ENCODE measurements around the gene CCDC152. TPM values are rescaled to one million over a fixed set of nuclear protein-coding genes. Genes with fewer than 3 reads are reported as not detected.

Gene CCDC152
- total and polyA plus RNA-seq, 10 of the 15 experiments (the other 5 are each of a cell fraction or from before 2014, with no cell fraction given) = 0.12 to 25.8 (median 13.5) TPM

DNA sequence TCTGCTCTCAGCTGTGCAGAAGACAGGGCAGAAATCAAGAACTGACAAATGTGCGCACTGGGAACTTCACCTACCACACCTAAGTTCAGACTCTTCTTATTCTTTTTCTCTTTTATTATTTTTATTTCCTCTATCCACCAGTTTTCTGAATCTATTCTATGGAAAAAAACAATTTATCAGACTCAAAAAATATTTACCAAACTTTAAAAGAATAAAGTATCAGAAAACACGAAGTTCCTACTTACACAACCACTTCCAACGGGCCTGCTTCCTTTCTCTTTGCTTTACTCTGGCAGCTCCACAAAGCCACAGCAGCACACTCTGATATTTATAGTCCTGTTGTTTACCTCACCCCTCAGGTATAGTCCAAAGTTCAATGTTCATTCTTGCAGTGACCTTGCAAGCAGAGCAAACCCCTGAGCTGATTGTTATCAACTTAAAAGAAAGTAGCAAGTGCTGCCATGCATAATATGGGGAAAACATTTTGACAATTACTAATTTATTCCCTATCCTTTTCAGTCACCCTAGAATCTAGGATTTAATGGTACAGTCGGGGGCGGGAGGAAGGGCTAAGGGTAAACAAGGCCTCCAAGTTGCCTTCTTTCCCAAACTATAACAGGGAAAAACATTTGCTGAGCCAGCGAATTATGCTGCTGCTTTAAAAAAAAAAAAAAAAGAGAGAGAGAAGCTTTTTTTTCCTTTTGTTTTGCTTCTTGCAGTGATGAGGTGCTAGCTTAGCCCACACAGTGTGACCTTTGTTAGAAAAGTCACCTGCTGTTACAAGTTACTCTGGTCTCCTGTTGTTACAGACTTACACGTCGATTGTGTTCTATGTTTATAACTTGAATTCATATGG lies 55.2 kb downstream of the CCDC152 start, which contains the start of gene SELENOP (continued):
- TF ChIP-seq, protein P1, sequence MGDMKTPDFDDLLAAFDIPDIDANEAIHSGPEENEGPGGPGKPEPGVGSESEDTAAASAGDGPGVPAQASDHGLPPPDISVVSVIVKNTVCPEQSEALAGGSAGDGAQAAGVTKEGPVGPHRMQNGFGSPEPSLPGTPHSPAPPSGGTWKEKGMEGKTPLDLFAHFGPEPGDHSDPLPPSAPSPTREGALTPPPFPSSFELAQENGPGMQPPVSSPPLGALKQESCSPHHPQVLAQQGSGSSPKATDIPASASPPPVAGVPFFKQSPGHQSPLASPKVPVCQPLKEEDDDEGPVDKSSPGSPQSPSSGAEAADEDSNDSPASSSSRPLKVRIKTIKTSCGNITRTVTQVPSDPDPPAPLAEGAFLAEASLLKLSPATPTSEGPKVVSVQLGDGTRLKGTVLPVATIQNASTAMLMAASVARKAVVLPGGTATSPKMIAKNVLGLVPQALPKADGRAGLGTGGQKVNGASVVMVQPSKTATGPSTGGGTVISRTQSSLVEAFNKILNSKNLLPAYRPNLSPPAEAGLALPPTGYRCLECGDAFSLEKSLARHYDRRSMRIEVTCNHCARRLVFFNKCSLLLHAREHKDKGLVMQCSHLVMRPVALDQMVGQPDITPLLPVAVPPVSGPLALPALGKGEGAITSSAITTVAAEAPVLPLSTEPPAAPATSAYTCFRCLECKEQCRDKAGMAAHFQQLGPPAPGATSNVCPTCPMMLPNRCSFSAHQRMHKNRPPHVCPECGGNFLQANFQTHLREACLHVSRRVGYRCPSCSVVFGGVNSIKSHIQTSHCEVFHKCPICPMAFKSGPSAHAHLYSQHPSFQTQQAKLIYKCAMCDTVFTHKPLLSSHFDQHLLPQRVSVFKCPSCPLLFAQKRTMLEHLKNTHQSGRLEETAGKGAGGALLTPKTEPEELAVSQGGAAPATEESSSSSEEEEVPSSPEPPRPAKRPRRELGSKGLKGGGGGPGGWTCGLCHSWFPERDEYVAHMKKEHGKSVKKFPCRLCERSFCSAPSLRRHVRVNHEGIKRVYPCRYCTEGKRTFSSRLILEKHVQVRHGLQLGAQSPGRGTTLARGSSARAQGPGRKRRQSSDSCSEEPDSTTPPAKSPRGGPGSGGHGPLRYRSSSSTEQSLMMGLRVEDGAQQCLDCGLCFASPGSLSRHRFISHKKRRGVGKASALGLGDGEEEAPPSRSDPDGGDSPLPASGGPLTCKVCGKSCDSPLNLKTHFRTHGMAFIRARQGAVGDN (IDR thresholded peaks at IDR 0.05) = no peak
- 0 out of 2 replicates have a peak, but pooled peaks have one; percentile 46 for TF ChIP-seq NR2F1 (conservative IDR thresholded peaks at IDR 0.05)
- TF ChIP-seq ASH2L (IDR thresholded peaks at IDR 0.05; ENCODE audit: borderline replicate concordance, low read depth) = no peak
- TF ChIP-seq, protein P2, sequence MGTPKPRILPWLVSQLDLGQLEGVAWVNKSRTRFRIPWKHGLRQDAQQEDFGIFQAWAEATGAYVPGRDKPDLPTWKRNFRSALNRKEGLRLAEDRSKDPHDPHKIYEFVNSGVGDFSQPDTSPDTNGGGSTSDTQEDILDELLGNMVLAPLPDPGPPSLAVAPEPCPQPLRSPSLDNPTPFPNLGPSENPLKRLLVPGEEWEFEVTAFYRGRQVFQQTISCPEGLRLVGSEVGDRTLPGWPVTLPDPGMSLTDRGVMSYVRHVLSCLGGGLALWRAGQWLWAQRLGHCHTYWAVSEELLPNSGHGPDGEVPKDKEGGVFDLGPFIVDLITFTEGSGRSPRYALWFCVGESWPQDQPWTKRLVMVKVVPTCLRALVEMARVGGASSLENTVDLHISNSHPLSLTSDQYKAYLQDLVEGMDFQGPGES (IDR thresholded peaks at IDR 0.05) = no peak
- TF ChIP-seq EGR1 (IDR thresholded peaks at IDR 0.05; ENCODE audit: borderline replicate concordance in 1 of 2, low read depth in 2 of 2, low read length in 2 of 2) = no peak
- TF ChIP-seq SREBF2 (IDR thresholded peaks at IDR 0.05; ENCODE audit: low read length) = no peak
- TF ChIP-seq ZNF274 (IDR thresholded peaks at IDR 0.05; ENCODE audit: insufficient read depth, insufficient read length) = no peak
- TF ChIP-seq, protein P3, sequence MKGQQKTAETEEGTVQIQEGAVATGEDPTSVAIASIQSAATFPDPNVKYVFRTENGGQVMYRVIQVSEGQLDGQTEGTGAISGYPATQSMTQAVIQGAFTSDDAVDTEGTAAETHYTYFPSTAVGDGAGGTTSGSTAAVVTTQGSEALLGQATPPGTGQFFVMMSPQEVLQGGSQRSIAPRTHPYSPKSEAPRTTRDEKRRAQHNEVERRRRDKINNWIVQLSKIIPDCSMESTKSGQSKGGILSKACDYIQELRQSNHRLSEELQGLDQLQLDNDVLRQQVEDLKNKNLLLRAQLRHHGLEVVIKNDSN (IDR thresholded peaks at IDR 0.05; ENCODE audit: borderline replicate concordance, extremely low read length, insufficient read depth, low read depth, low read length) = no peak
- TF ChIP-seq POLR2AphosphoS2 (IDR thresholded peaks at IDR 0.05; ENCODE audit: low read depth, low read length) = no peak
- no peak for TF ChIP-seq NR2C2 (IDR thresholded peaks at IDR 0.05; ENCODE audit: borderline replicate concordance, control insufficient read depth, insufficient read length, low read depth)
- TF ChIP-seq, protein P4, sequence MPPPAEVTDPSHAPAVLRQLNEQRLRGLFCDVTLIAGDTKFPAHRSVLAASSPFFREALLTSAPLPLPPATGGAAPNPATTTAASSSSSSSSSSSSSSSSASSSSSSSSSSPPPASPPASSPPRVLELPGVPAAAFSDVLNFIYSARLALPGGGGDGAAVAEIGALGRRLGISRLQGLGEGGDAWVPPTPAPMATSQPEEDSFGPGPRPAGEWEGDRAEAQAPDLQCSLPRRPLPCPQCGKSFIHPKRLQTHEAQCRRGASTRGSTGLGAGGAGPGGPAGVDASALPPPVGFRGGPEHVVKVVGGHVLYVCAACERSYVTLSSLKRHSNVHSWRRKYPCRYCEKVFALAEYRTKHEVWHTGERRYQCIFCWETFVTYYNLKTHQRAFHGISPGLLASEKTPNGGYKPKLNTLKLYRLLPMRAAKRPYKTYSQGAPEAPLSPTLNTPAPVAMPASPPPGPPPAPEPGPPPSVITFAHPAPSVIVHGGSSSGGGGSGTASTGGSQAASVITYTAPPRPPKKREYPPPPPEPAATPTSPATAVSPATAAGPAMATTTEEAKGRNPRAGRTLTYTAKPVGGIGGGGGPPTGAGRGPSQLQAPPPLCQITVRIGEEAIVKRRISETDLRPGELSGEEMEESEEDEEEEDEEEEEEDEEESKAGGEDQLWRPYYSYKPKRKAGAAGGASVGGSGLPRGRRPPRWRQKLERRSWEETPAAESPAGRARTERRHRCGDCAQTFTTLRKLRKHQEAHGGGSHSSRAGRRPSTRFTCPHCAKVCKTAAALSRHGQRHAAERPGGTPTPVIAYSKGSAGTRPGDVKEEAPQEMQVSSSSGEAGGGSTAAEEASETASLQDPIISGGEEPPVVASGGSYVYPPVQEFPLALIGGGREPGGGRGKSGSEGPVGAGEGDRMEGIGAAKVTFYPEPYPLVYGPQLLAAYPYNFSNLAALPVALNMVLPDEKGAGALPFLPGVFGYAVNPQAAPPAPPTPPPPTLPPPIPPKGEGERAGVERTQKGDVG (CRISPR knock-in tag; IDR thresholded peaks at IDR 0.05) = no peak
- no peak for TF ChIP-seq NR2C1 (IDR thresholded peaks at IDR 0.05)
- no peak for TF ChIP-seq TAF1 (IDR thresholded peaks at IDR 0.05; ENCODE audit: borderline replicate concordance, low read depth, low read length)
- TF ChIP-seq, protein P5, sequence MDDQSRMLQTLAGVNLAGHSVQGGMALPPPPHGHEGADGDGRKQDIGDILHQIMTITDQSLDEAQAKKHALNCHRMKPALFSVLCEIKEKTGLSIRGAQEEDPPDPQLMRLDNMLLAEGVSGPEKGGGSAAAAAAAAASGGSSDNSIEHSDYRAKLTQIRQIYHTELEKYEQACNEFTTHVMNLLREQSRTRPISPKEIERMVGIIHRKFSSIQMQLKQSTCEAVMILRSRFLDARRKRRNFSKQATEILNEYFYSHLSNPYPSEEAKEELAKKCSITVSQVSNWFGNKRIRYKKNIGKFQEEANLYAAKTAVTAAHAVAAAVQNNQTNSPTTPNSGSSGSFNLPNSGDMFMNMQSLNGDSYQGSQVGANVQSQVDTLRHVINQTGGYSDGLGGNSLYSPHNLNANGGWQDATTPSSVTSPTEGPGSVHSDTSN (IDR thresholded peaks at IDR 0.05; ENCODE audit: insufficient replicate concordance, low read depth, low read length) = no peak
- TF ChIP-seq, protein P6, sequence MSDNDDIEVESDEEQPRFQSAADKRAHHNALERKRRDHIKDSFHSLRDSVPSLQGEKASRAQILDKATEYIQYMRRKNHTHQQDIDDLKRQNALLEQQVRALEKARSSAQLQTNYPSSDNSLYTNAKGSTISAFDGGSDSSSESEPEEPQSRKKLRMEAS (IDR thresholded peaks at IDR 0.05; ENCODE audit: low read depth, low read length) = no peak
- no peak for TF ChIP-seq ZNF622 (IDR thresholded peaks at IDR 0.05)
- TF ChIP-seq TCF7 (IDR thresholded peaks at IDR 0.05; ENCODE audit: borderline replicate concordance) = no peak
- TF ChIP-seq SMARCA5 (IDR thresholded peaks at IDR 0.05) = no peak
